HG02610 (cell line): Measurements from ENCODE around the gene ZNF536.

Source experiments
- ATAC-seq: cut with Tn5 transposase; IDR thresholded peaks from one replicate; pipeline ENCODE4 v1.9.1; 2021; ENCODE audit warnings: mild to moderate bottlenecking, moderate library complexity; ENCODE audit not compliant: unreplicated experiment

ZNF536 gene

DNA sequence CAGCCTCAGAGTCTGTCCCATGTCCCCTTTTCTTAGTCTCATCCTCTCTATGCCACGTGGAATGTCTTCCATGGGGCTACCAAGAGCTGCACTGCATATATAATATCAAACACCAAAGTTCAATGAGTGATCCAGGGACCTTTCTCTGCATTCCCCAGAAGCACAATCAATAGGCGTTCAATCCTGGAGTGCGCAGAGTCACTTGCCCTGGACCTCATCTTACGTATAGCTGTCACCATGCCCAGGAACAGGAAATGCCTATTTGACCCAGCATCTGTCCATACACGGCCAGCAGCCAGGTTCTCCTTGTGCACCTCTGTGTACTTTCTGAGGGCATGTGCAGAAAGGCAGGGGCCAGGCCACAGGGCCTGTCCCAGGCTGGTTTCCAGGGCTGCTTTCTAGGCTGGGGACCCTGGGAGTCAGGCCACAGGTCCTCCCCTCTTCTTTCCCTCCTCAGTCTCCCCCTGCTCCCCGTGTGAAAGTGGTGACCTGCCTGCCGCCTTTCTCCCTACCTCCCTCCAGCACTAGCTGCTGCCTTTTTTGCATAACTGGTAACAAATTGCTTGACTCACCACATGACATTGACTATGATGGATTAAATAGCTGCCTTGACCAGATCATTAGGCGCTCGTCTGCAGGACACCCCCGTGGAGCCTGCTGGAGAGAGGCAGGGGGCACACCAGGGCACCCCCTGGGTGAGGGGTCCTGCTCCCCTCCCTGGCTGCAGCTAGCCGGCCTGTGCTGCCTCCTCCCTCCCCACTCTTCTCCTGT is 222.0 kb downstream of the ZNF536 start:
- ATAC-seq: no peak

DNA sequence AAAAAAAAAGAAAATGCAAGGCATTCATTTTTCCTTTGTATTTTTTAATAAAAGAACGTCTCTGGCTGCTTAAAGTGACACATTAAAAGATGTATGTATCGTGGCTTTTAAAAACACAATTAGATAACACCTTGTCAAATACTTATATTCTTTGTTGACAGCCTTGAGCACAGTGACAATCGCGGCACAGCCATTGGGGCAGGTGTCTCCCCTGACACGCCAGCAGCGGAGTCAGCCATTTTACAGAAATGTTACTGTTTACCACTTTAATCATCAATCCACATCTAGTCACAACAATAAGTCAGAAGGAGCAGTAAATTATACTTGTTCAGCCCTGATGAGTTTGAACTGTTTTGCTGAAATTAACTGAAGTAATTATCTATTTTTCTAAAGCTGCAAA is 224.1 kb downstream of the ZNF536 start:
- ATAC-seq: no peak

DNA sequence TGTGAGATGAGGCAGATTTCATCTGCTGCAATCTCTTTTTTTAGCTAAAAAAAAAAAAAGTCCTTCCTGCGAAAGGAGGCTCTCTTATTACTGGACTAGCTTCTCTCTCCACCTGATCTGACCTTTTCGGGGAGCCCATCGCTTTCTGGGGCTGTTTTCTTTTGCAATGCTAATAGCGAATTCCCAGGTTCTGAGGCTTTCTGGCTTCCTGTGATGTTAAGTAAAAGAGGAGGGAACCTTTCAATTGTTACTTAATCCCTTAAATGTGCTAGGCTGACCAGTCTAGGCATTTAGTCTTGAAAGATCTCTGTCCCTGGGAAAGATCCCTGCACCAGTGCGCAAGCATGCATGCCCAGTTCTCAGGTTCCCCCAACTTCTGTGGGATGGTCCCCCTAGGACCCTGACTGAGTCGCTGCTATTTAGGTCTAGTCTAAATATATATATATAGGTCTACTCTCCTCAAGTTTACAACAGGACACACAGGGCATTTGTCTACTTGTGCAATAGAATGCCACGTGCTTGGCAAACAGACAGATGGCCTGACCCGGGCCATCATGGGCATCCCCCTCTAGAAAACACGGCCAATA is 224.7 kb downstream of the ZNF536 start:
- ATAC-seq: no peak

DNA sequence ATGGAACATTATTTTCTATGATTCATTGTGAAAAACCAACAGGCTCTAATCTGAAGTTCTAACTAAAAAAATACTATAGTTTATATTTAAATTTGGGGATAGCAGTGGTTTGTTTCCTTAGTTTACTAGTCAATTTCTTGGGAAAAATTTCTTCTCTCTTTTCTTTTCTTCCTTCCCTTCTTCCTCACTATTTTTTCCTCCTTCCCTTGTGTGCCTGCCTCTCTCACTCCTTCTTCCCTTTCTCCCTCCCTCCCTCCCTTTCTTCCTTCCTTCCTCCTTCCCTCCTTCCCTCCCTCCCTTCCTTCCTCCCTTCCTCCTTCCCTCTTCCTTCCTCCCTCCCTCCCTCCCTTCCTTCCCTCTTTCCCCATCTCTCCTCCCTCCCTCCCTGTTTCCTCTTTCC is 226.5 kb downstream of the ZNF536 start:
- ATAC-seq: no peak

DNA sequence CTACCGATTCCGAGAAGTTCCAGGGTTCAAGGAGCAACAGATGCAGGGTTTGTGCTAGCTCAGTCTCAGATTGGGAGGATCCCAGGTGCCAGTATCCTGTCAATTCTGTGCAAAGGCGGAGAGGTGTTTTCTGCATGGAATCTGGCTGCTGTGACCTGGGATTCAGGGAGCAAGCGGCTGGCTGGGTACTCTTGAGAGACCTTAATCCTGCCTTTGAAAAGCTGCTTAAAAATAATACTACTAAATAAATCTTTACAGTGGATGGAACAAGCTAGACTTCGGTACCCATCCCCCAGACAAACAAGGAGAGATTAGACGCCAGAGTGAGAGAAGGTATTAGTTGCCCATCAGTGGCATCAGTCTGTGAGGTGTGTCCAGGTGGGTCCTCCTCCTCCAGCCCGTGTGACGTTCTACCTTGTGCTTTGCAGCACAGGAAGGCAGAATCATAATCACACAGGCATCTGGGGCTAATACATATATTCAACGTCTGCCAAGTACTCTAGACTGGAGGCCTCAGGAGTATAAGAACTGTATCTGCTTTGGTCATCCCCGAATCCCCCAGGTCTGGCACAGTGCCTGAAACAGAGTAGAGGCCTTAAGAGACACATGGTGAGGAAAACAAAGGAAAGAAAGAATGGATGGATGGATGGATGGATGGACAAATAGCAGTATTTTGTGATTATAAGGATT is 230.6 kb downstream of the ZNF536 start:
- no peak for ATAC-seq

DNA sequence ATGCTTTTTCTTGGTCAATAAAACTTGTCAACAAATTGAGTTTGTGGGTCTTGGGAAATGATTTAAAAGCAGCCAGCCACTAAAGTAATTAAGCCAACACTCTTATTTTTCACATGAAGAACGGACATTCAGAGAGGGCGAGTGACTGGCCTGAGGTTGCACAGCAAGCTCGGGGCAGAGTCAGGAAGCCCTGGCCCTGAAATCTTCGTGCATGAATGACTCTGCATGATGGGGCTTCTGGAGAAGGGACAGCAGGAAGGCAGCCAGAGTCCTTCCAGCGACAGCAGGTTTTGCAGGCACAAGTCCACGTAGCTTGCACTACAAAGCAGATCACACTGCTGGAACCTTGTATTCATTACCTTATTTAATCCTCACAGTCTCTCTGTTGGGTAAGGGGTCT is 232.5 kb downstream of the ZNF536 start:
- no peak for ATAC-seq

DNA sequence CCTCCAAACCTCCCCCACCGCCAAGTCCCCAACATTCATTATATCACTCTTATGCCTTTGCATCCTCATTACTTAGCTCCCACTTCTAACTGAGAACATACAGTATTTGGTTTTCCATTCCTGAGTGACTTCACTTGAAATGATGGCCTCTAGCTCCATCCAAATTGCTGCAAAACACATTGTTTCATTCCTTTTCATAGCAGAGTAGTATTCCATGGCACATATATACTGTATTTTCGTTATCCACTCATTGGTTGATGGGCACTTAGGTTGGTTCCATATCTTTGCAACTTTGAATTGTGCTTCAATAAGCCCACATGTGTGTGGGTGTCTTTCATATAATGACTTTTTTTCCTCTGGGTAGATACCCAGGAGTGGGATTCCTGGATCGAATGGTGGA is 233.1 kb downstream of the ZNF536 start:
- ATAC-seq: no peak

DNA sequence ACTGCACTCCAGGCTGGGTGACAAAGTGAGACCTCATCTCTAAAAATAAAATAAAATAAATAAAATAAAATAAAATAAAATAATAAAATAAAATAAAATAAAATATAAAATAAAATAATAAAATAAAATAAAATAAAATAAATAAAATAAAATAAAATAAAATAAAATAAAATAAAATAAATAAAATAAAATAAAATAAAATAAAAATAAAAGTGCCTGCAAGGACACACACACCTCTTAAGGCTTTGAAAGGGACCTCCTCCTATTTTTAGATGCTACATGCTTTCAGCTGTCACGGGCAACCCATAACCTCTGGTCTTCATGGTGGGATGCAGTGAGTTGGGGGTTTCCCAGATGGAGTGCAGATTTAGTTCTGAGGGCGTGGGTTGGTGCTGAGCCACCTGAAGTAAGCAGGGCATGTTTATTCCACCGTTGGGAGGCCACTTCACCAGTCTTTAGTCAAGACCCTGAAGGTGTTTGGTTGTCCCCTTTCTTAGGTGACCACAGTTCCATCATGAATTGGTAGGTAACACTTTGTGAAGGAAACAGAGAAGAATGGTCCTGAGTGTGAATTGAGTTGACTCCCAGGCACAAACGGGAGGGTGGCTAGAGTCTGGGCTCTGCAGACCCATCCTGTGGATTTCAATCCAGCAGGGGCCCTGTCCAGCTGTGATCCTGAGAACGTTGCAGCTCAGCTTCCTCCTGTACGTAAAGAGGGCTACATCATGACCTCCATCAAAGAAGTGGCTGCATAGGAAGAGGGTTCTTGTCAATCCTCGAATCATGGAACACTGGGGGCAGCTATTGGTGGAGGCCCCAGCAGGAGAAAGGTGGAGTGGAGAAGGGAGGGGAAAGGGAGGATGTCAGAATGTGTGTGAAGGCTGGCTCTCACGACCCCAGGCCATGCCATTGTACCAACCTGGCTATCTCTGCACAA is 234.2 kb downstream of the ZNF536 start:
- ATAC-seq: no peak
